ENCODE data around the gene DNAJB4.
"Not testable (repeated sequence)": the region's sequence is repeated elsewhere in the genome, so short reads cannot be mapped to it uniquely, and the experiment has no call there.

DNAJB4 gene

DNA sequence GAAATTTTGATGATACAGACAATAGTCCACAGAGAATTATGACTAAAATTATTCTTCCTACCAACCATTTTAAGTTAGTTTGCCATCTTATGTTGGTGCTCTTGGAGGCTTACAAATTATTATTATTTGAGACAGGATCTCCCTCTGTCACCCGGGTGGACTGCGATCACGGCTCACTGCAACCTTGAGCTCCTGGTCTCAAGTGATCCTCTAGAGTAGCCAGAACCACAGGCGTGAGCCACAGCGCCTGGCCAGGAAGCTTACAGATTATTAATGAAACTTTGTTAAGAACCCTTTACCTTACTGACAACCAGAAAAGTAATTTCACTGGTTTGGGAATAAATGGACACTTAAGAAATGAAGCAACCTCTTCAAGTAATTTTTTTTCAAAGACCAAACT lies 8.0 kb upstream of the DNAJB4 start:
- Histone ChIP-seq H3K27me3 (ENCODE audit: insufficient read depth, poor library complexity, severe bottlenecking) (no peaks in the 10 kb centered on the region), H3K9me3 (ENCODE audit: severe bottlenecking) (no peaks in the 10 kb centered on the region), H3K4me3 (ENCODE audit: severe bottlenecking) (no peak overlapping the region), H3K36me3 (ENCODE audit: low read depth) (peaks cover 31% of the 10 kb centered on the region), H3K27ac (ENCODE audit: poor library complexity, severe bottlenecking) (no peak overlapping the region), H3K4me1 (ENCODE audit: insufficient read depth, poor library complexity, severe bottlenecking) (peaks cover 2% of the 10 kb centered on the region)
- no peak for DNase-seq (ENCODE audit: low spot score)
- TF ChIP-seq, protein P1, sequence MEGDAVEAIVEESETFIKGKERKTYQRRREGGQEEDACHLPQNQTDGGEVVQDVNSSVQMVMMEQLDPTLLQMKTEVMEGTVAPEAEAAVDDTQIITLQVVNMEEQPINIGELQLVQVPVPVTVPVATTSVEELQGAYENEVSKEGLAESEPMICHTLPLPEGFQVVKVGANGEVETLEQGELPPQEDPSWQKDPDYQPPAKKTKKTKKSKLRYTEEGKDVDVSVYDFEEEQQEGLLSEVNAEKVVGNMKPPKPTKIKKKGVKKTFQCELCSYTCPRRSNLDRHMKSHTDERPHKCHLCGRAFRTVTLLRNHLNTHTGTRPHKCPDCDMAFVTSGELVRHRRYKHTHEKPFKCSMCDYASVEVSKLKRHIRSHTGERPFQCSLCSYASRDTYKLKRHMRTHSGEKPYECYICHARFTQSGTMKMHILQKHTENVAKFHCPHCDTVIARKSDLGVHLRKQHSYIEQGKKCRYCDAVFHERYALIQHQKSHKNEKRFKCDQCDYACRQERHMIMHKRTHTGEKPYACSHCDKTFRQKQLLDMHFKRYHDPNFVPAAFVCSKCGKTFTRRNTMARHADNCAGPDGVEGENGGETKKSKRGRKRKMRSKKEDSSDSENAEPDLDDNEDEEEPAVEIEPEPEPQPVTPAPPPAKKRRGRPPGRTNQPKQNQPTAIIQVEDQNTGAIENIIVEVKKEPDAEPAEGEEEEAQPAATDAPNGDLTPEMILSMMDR (IDR thresholded peaks at IDR 0.05; ENCODE audit: poor library complexity, severe bottlenecking): no peak
- no peak for ATAC-seq (ENCODE audit: low read depth)

DNA sequence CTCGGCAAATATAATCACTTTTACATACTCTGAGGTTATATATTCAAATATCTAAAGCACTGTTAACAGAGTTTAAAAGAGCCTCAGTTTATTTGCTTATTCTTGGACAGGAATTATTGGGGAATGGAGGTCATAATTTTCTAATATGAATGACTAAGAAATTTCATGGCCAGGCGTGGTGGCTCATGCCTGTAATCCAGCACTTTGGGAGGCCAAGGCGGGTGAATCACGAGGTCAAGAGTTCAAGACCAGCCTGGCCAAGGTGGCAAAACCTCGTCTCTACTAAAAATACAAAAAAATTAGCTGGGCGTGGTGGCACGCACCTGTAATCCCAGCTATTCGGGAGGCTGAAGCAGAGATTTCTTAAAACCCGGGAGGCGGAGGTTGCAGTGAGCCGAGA lies 4.2 kb upstream of the DNAJB4 start:
- H3K4me1 ChIP-seq (ENCODE audit: insufficient read depth, poor library complexity, severe bottlenecking); H3K27me3 ChIP-seq (ENCODE audit: insufficient read depth, poor library complexity, severe bottlenecking); DNase-seq (ENCODE audit: low spot score); H3K36me3 ChIP-seq (ENCODE audit: low read depth); H3K4me3 ChIP-seq (ENCODE audit: severe bottlenecking); ATAC-seq (ENCODE audit: low read depth); H3K27ac ChIP-seq (ENCODE audit: poor library complexity, severe bottlenecking); H3K9me3 ChIP-seq (ENCODE audit: severe bottlenecking): not testable (repeated sequence)

DNA sequence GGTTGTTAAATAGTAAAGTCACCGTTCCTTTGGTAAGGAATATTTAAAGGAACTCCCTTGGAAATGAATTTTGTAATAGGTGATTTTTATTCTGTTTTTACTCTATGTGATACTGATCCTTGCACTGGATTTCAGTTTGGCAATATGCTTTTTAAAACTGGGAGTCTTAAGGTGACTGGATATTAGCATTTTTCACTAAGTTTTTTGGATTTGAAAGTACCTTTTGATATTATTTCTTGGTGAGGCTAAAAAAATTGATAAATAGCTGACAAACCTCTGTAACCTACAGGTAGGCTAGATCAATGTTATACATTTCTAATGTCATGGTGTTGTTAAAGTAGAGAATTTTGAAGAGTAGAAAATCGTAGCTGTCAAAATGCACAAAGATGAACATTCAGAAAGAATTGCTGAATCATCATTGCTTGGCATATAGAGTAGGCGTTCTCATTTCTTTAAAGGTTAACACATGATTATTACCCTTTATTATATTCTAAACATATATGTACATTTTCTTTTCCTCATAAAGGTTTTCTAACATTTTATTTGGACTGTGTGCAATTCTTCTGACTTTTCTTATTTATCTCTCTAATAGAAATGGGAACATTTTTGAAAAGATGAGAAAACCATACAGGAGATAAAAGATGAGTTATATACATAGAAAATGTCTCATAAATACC lies 1.5 kb upstream of the DNAJB4 start:
- H3K36me3 ChIP-seq (ENCODE audit: low read depth): no peaks in the 10 kb centered on the region
- H3K27ac ChIP-seq (ENCODE audit: poor library complexity, severe bottlenecking): peak overlapping the region; percentile 80
- no peak overlapping the region for H3K4me3 ChIP-seq (ENCODE audit: severe bottlenecking)
- ATAC-seq (ENCODE audit: low read depth): no peak
- no peaks in the 10 kb centered on the region for H3K27me3 ChIP-seq (ENCODE audit: insufficient read depth, poor library complexity, severe bottlenecking)
- H3K9me3 ChIP-seq (ENCODE audit: severe bottlenecking): no peaks in the 10 kb centered on the region
- no peak for DNase-seq (ENCODE audit: low spot score)
- H3K4me1 ChIP-seq (ENCODE audit: insufficient read depth, poor library complexity, severe bottlenecking): peaks cover 27% of the 10 kb centered on the region
- TF ChIP-seq, protein P1 (IDR thresholded peaks at IDR 0.05; ENCODE audit: poor library complexity, severe bottlenecking): no peak

DNA sequence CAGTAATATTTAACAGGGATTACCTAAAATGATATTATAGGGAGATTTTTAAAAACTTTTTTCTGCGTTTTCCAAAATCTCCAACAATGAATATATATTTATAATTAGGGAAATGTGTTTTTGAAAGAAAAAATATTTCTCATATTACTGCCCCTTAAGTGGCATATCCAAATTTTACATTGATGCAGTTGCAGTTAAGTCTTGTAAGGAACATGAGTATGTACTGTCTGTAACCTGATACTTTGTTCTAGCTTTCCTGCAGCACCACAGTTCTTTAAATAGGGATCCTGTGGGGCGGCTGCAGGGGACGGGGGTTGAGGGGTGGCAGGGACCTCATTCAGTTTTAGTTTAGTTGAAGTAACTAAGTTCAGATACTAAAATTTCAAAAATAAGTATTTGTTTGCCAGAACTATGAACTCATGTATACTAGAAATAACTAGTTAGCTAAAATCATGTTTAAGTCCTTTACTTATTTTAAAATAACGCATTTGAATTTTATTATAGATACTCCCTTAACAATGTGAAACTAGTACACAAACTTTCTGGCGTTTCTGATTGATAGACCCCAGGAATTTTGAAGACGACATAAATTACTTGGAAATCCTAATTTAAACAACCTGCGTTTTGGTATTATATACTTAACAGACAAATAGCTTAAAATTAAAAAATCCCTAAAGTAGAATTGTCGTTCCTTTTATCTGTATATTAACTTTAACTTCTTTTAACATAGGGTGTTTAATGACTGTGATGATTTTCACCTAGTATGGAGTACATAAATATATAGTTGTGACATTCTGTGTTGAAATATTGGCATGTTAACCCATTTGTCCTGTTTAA lies 639 bp upstream of the DNAJB4 start:
- TF ChIP-seq, protein P1 (IDR thresholded peaks at IDR 0.05; ENCODE audit: poor library complexity, severe bottlenecking): no peak
- no peak for DNase-seq (ENCODE audit: low spot score)
- H3K4me3 ChIP-seq (ENCODE audit: severe bottlenecking): peak overlapping the region; percentile 44

DNA sequence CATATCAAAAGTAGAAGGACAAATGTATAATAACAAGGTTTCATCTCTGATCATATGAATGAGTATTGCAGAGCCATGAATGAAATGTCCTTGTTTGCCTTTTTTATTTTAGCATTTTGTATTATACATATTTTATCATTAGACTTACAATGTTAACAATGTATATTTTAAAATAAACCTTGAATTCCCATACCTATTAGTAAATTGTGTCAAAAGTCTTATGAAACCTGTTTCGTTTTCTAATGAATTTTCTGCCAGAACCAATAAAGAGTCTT lies 646 bp downstream of the DNAJB4 start:
- Histone ChIP-seq H3K36me3 (ENCODE audit: low read depth) (peaks cover 5% of the 10 kb centered on the region), H3K27ac (ENCODE audit: poor library complexity, severe bottlenecking) (peak overlapping the region; percentile 80), H3K4me3 (ENCODE audit: severe bottlenecking) (peak overlapping the region; percentile 44), H3K27me3 (ENCODE audit: insufficient read depth, poor library complexity, severe bottlenecking) (no peaks in the 10 kb centered on the region), H3K9me3 (ENCODE audit: severe bottlenecking) (no peaks in the 10 kb centered on the region), H3K4me1 (ENCODE audit: insufficient read depth, poor library complexity, severe bottlenecking) (peaks cover 38% of the 10 kb centered on the region)
- ATAC-seq (ENCODE audit: low read depth) (no peak), DNase-seq (ENCODE audit: low spot score) (no peak)
- TF ChIP-seq, protein P1 (IDR thresholded peaks at IDR 0.05; ENCODE audit: poor library complexity, severe bottlenecking): no peak

More for the DNA sequence above, 639 bp upstream of the DNAJB4 start:
- H3K27ac ChIP-seq (ENCODE audit: poor library complexity, severe bottlenecking): peak overlapping the region; percentile 80
- ATAC-seq (ENCODE audit: low read depth): peak; percentile 72
- H3K4me1 ChIP-seq (ENCODE audit: insufficient read depth, poor library complexity, severe bottlenecking): peaks cover 35% of the 10 kb centered on the region
- H3K36me3 ChIP-seq (ENCODE audit: low read depth): peaks cover 2% of the 10 kb centered on the region; the same call in 1 of the 2 replicates
- no peaks in the 10 kb centered on the region for H3K27me3 ChIP-seq (ENCODE audit: insufficient read depth, poor library complexity, severe bottlenecking)
- no peaks in the 10 kb centered on the region for H3K9me3 ChIP-seq (ENCODE audit: severe bottlenecking)
